Measurements from ENCODE around the gene MZT2A. TPM values are rescaled to one million over a fixed set of nuclear protein-coding genes. Genes with fewer than 3 reads are reported as not detected.
"Not testable (repeated sequence)": the region's sequence is repeated elsewhere in the genome, so short reads cannot be mapped to it uniquely, and the experiment has no call there.

MZT2A gene
- total and polyA plus RNA-seq, 4 donors: 43.3 to 70.9 (median 52.3) TPM

- intact Hi-C loops (cut with DNase I): loop anchor here in 1 of 2 donors (10.0 kb wide), 1 partner anchor 1237 kb away; no protein-coding TSS in a partner anchor
- 66 to 73% methylated on average over 7 to 10 of the region's 10 CpGs for WGBS, 2 donors
- not testable (repeated sequence) for H3K4me1 ChIP-seq (ENCODE audit: control insufficient read depth in 1 of 2, insufficient read depth in 2 of 2, low read length in 2 of 2); H3K4me3 ChIP-seq (ENCODE audit: low read length in 2 of 2); H3K27me3 ChIP-seq (ENCODE audit: control insufficient read depth in 1 of 2, insufficient read depth in 2 of 2, low read length in 1 of 2); DNase-seq; H3K9me3 ChIP-seq (ENCODE audit: control insufficient read depth, low read length); H3K27ac ChIP-seq (ENCODE audit: low read depth in 1 of 2, low read length in 2 of 2); ATAC-seq (ENCODE audit: low FRiP score); H3K36me3 ChIP-seq (ENCODE audit: control insufficient read depth in 1 of 2, insufficient read depth in 2 of 2, low read length in 1 of 2)
Observed at GRCh38 chr2:131451265-131451949, 40.8 kb downstream of the MZT2A start.

GRCh38 chr2:131447981-131448380, 44.2 kb downstream of the MZT2A start:
- H3K27me3 ChIP-seq (ENCODE audit: control insufficient read depth in 1 of 2, insufficient read depth in 2 of 2, low read length in 1 of 2); ATAC-seq (ENCODE audit: low FRiP score); H3K36me3 ChIP-seq (ENCODE audit: control insufficient read depth in 1 of 2, insufficient read depth in 2 of 2, low read length in 1 of 2); DNase-seq; H3K4me3 ChIP-seq (ENCODE audit: low read length in 2 of 2); intact Hi-C loops (cut with DNase I); H3K9me3 ChIP-seq (ENCODE audit: control insufficient read depth, low read length); H3K27ac ChIP-seq (ENCODE audit: low read depth in 1 of 2, low read length in 2 of 2); H3K4me1 ChIP-seq (ENCODE audit: control insufficient read depth in 1 of 2, insufficient read depth in 2 of 2, low read length in 2 of 2): not testable (repeated sequence)
- 76 to 88% methylated on average over 9 of the region's 9 CpGs for WGBS, 2 donors

- no peaks in the 10 kb centered on the region for H3K36me3 ChIP-seq (ENCODE audit: control insufficient read depth in 1 of 2, insufficient read depth in 2 of 2, low read length in 1 of 2)
- 92% methylated on average over 16 to 19 of the region's 19 CpGs for WGBS, 2 donors
- intact Hi-C loops (cut with DNase I): no loop called here
- H3K27ac ChIP-seq (ENCODE audit: low read depth in 1 of 2, low read length in 2 of 2): no peak overlapping the region
- ATAC-seq (ENCODE audit: low FRiP score) (no peak), DNase-seq (no peak)
- no peak overlapping the region for H3K4me3 ChIP-seq (ENCODE audit: low read length in 2 of 2)
- no peaks in the 10 kb centered on the region for H3K4me1 ChIP-seq (ENCODE audit: control insufficient read depth in 1 of 2, insufficient read depth in 2 of 2, low read length in 2 of 2)
- no peaks in the 10 kb centered on the region for H3K9me3 ChIP-seq (ENCODE audit: control insufficient read depth, low read length)
- no peaks in the 10 kb centered on the region for H3K27me3 ChIP-seq (ENCODE audit: control insufficient read depth in 1 of 2, insufficient read depth in 2 of 2, low read length in 1 of 2)
Observed at GRCh38 chr2:131445896-131446295, 46.3 kb downstream of the MZT2A start.

- 91 to 96% methylated on average over 4 to 21 of the region's 21 CpGs for WGBS, 2 donors
- H3K9me3 ChIP-seq (ENCODE audit: control insufficient read depth, low read length); H3K4me1 ChIP-seq (ENCODE audit: control insufficient read depth in 1 of 2, insufficient read depth in 2 of 2, low read length in 2 of 2); H3K27me3 ChIP-seq (ENCODE audit: control insufficient read depth in 1 of 2, insufficient read depth in 2 of 2, low read length in 1 of 2); DNase-seq; ATAC-seq (ENCODE audit: low FRiP score); H3K27ac ChIP-seq (ENCODE audit: low read depth in 1 of 2, low read length in 2 of 2); H3K4me3 ChIP-seq (ENCODE audit: low read length in 2 of 2); intact Hi-C loops (cut with DNase I); H3K36me3 ChIP-seq (ENCODE audit: control insufficient read depth in 1 of 2, insufficient read depth in 2 of 2, low read length in 1 of 2): not testable (repeated sequence)
Observed at GRCh38 chr2:131445515-131445797, 46.7 kb downstream of the MZT2A start.

GRCh38 chr2:131444736-131445514, 47.3 kb downstream of the MZT2A start:
- WGBS, 2 donors: 91% methylated on average over 73 to 90 of the region's 90 CpGs
- H3K36me3 ChIP-seq (ENCODE audit: control insufficient read depth in 1 of 2, insufficient read depth in 2 of 2, low read length in 1 of 2); H3K27ac ChIP-seq (ENCODE audit: low read depth in 1 of 2, low read length in 2 of 2); H3K27me3 ChIP-seq (ENCODE audit: control insufficient read depth in 1 of 2, insufficient read depth in 2 of 2, low read length in 1 of 2); intact Hi-C loops (cut with DNase I); DNase-seq; H3K4me1 ChIP-seq (ENCODE audit: control insufficient read depth in 1 of 2, insufficient read depth in 2 of 2, low read length in 2 of 2); ATAC-seq (ENCODE audit: low FRiP score); H3K9me3 ChIP-seq (ENCODE audit: control insufficient read depth, low read length); H3K4me3 ChIP-seq (ENCODE audit: low read length in 2 of 2): not testable (repeated sequence)

- intact Hi-C loops (cut with DNase I); H3K27ac ChIP-seq (ENCODE audit: low read depth in 1 of 2, low read length in 2 of 2); H3K9me3 ChIP-seq (ENCODE audit: control insufficient read depth, low read length); H3K27me3 ChIP-seq (ENCODE audit: control insufficient read depth in 1 of 2, insufficient read depth in 2 of 2, low read length in 1 of 2); H3K4me3 ChIP-seq (ENCODE audit: low read length in 2 of 2); H3K4me1 ChIP-seq (ENCODE audit: control insufficient read depth in 1 of 2, insufficient read depth in 2 of 2, low read length in 2 of 2); ATAC-seq (ENCODE audit: low FRiP score); DNase-seq; H3K36me3 ChIP-seq (ENCODE audit: control insufficient read depth in 1 of 2, insufficient read depth in 2 of 2, low read length in 1 of 2): not testable (repeated sequence)
- WGBS, 2 donors: 73 to 76% methylated on average over 7 of the region's 7 CpGs
Observed at GRCh38 chr2:131440742-131441468, 51.3 kb downstream of the MZT2A start.

Small RNA genes lying within 50 kb of the gene (microRNA-seq; reads per million reads assigned to microRNA genes)
- 0 to 0.99 reads per million in 2 donors for gene MIR4784

Other genes with a start within 250 kb of the MZT2A start
- not detected for gene RAB6D, start 128.2 kb downstream of the MZT2A start, total RNA-seq
- gene RAB6D, start 128.2 kb downstream of the MZT2A start, polyA plus RNA-seq: not detected
- gene TUBA3D, start 16.3 kb downstream of the MZT2A start, total RNA-seq: not detected
- gene TUBA3D, start 16.3 kb downstream of the MZT2A start, polyA plus RNA-seq: 1 to 10 TPM in 1 of 2 donors, not detected in 1; 1.9 TPM
- 1 to 10 TPM; 1.4 to 5.3 TPM for gene CCDC74A, start 35.5 kb upstream of the MZT2A start, total RNA-seq
- gene CCDC74A, start 35.5 kb upstream of the MZT2A start, polyA plus RNA-seq: 10 to 100 TPM in 1 of 2 donors, 1 to 10 TPM in 1; 3.3 to 11.3 TPM

Data from aorta (tissue), 5 donors.